Neural progenitor cell (in vitro differentiated cells): ENCODE measurements around the gene LDHD. TPM values are rescaled to one million over a fixed set of nuclear protein-coding genes. Genes with fewer than 3 reads are reported as not detected.

Experiments
- DNase-seq: peaks from one replicate; pipeline ENCODE4 v3.0.0-alpha.2; 2016; ENCODE audit warnings: low spot score
- H2AFZ ChIP-seq: fragments of 200-600 bp; sonication (generic); replicated peaks from 2 replicates; pipeline ENCODE4 v1.6.1; 2016; ENCODE audit warnings: antibody characterized with exemption
- H3F3A ChIP-seq: fragments of 200-600 bp; sonication (generic); 2 replicates; pipeline ENCODE4 v1.6.1; 2016; ENCODE audit warnings: antibody characterized with exemption, low read depth
- H3K27ac ChIP-seq: fragments of 200-600 bp; sonication (generic); 2 replicates; pipeline ENCODE4 v1.5.1; 2016; ENCODE audit warnings: mild to moderate bottlenecking
- H3K27me3 ChIP-seq: fragments of 200-600 bp; sonication (generic); 2 replicates; pipeline ENCODE4 v1.6.1; 2016; ENCODE audit warnings: mild to moderate bottlenecking, moderate library complexity
- H3K36me3 ChIP-seq: fragments of 200-600 bp; sonication (generic); 2 replicates; pipeline ENCODE4 v1.5.1; 2016
- H3K4me1 ChIP-seq: fragments of 200-600 bp; sonication (generic); 2 replicates; pipeline ENCODE4 v1.6.1; 2016; ENCODE audit warnings: mixed run types
- H3K4me2 ChIP-seq: fragments of 200-600 bp; sonication (generic); 2 replicates; pipeline ENCODE4 v1.6.1; 2016
- H3K4me3 ChIP-seq: fragments of 200-600 bp; sonication (generic); 2 replicates; pipeline ENCODE4 v1.5.1; 2016
- H3K79me2 ChIP-seq: fragments of 200-600 bp; sonication (generic); 2 replicates; pipeline ENCODE4 v1.6.1; 2016; ENCODE audit warnings: low read depth
- H3K9ac ChIP-seq: fragments of 200-600 bp; sonication (generic); 2 replicates; pipeline ENCODE4 v1.6.1; 2016
- H3K9me3 ChIP-seq: fragments of 200-600 bp; sonication (generic); 2 replicates; pipeline ENCODE4 v1.5.1; 2016; ENCODE audit warnings: low read depth
- H4K20me1 ChIP-seq: fragments of 200-600 bp; sonication (generic); 2 replicates; pipeline ENCODE4 v1.6.1; 2016; ENCODE audit warnings: low read depth
- H3K27ac Mint-ChIP-seq: 3 replicates; pipeline ENCODE4 v1.8.0; 2021; ENCODE audit warnings: mixed read lengths
- H3K27me3 Mint-ChIP-seq: 2 replicates; pipeline ENCODE4 v1.8.0; 2022; ENCODE audit warnings: low read depth, mild to moderate bottlenecking, inconsistent platforms, moderate library complexity, mixed read lengths; ENCODE audit not compliant: insufficient read depth
- H3K36me3 Mint-ChIP-seq: 3 replicates; pipeline ENCODE4 v1.8.0; 2021; ENCODE audit warnings: mixed read lengths
- H3K4me1 Mint-ChIP-seq: 3 replicates; pipeline ENCODE4 v1.8.0; 2021; ENCODE audit warnings: mixed read lengths
- H3K4me3 Mint-ChIP-seq: 3 replicates; pipeline ENCODE4 v1.8.0; 2021; ENCODE audit warnings: mild to moderate bottlenecking, moderate library complexity, mixed read lengths
- H3K9me3 Mint-ChIP-seq: 3 replicates; pipeline ENCODE4 v1.8.0; 2020; ENCODE audit warnings: mixed read lengths
- EZH2 ChIP-seq: fragments of 200-600 bp; sonication (generic); IDR thresholded peaks from 2 replicates; pipeline ENCODE4 v1.6.1; 2017; ENCODE audit warnings: antibody characterized with exemption, mild to moderate bottlenecking, moderate library complexity
- EZH2phosphoT487 ChIP-seq: fragments of 200-600 bp; sonication (generic); IDR thresholded peaks from 2 replicates; pipeline ENCODE4 v1.6.1; 2017; ENCODE audit warnings: antibody characterized with exemption
- total RNA-seq: library from RNA; depleted of rRNA; stranded (reverse); fragments of >200 nt; gene quantifications from 2 replicates; pipeline ENCODE4 v1.2.3, GENCODE V29; 2015; ENCODE audit warnings: low replicate concordance
- TF ChIP-seq, protein P1 (sequence below): fragments of 200-600 bp; sonication (generic); IDR thresholded peaks from 2 replicates; pipeline ENCODE4 v1.5.1; 2017; ENCODE audit warnings: antibody characterized with exemption, mild to moderate bottlenecking

Gene LDHD
- total RNA-seq, 1 donor from 2014 or later = 0.60 TPM

DNA sequence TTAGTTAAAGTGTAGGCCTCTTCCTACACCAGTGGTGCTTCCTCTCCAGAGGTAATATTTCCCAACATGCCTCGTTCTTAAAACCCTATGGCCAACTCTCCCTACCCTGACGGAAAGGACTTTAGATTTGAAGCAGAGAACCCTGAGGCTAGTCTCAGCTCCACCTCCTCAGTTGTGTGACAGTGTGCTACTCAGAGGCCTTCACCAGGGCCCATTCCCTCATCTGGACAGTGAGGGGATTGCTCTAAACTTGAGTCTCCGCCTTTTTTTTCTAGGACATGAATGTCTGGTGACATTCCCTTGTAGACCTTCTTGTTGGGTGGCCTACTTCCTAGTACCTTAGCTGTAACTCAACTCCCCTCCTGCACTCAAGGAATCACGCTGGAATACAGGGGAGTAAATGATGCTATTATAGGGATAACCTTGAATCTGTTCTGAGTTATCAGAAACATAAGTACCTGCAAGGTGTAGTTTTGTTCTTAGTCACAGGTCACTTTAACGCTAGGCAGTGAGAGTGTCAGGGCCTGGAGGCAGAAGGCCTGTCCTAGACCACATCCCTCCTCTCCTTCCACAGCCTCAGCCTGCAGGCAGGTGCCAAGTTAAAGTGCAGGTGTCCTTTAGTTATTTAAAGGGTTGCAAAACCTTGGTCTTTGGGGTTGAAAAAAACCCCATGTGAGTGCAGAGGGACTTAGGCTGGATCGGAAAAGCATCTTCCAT, 26.9 kb downstream of the LDHD start:
- peaks cover 82% of the 10 kb centered on the region for H3K79me2 ChIP-seq
- no peak for DNase-seq
- H3K27ac Mint-ChIP-seq = no peak overlapping the region

DNA sequence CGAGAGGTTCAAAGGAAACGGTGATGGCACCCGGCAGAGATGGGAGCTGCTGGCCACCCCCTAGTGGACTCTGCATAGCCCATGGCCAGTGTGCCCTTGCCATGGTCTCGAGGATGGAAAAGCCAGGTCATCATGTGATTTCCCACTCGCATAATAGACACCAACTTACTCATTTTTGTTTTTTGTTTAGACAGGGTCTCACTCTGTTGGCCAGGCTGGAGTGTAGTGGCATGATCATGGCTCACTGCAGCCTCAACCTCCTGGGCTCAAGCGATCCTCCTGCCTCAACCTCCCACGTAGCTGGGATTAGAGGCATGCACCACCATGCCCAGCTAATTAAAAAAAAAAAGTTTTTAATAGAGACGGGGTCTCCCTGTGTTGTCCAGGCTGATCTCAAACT, 27.6 kb downstream of the LDHD start:
- Mint-ChIP-seq H3K9me3 (no peaks in the 10 kb centered on the region), H3K36me3 (peaks cover 22% of the 10 kb centered on the region), H3K4me1 (no peaks in the 10 kb centered on the region), H3K27ac (no peak overlapping the region), H3K27me3 (no peaks in the 10 kb centered on the region), H3K4me3 (no peak overlapping the region)
- Histone ChIP-seq H3K4me1 (peaks cover 12% of the 10 kb centered on the region), H3K4me2 (no peak overlapping the region), H3K79me2 (peaks cover 86% of the 10 kb centered on the region), H2AFZ (no peak overlapping the region), H3K4me3 (no peak overlapping the region), H3K27me3 (no peaks in the 10 kb centered on the region), H3K9me3 (no peaks in the 10 kb centered on the region), H3K27ac (no peak overlapping the region), H3K36me3 (no peaks in the 10 kb centered on the region), H4K20me1 (peaks cover 76% of the 10 kb centered on the region), H3F3A (no peaks in the 10 kb centered on the region), H3K9ac (no peak overlapping the region)
- no peak for TF ChIP-seq EZH2
- TF ChIP-seq, protein P1, sequence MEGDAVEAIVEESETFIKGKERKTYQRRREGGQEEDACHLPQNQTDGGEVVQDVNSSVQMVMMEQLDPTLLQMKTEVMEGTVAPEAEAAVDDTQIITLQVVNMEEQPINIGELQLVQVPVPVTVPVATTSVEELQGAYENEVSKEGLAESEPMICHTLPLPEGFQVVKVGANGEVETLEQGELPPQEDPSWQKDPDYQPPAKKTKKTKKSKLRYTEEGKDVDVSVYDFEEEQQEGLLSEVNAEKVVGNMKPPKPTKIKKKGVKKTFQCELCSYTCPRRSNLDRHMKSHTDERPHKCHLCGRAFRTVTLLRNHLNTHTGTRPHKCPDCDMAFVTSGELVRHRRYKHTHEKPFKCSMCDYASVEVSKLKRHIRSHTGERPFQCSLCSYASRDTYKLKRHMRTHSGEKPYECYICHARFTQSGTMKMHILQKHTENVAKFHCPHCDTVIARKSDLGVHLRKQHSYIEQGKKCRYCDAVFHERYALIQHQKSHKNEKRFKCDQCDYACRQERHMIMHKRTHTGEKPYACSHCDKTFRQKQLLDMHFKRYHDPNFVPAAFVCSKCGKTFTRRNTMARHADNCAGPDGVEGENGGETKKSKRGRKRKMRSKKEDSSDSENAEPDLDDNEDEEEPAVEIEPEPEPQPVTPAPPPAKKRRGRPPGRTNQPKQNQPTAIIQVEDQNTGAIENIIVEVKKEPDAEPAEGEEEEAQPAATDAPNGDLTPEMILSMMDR = no peak
- TF ChIP-seq EZH2phosphoT487 = no peak
- no peak for DNase-seq

More for the DNA sequence above, 26.9 kb downstream of the LDHD start:
- Histone ChIP-seq H3K4me1 (peaks cover 12% of the 10 kb centered on the region), H4K20me1 (peaks cover 74% of the 10 kb centered on the region), H3K27me3 (no peaks in the 10 kb centered on the region), H2AFZ (no peak overlapping the region), H3K9me3 (no peaks in the 10 kb centered on the region), H3K27ac (no peak overlapping the region), H3K4me3 (no peak overlapping the region), H3F3A (no peaks in the 10 kb centered on the region), H3K9ac (no peak overlapping the region), H3K36me3 (no peaks in the 10 kb centered on the region), H3K4me2 (no peak overlapping the region)
- Mint-ChIP-seq H3K36me3 (peaks cover 21% of the 10 kb centered on the region), H3K27me3 (no peaks in the 10 kb centered on the region), H3K4me1 (no peaks in the 10 kb centered on the region), H3K4me3 (no peak overlapping the region), H3K9me3 (no peaks in the 10 kb centered on the region)
- TF ChIP-seq EZH2phosphoT487 = no peak
- TF ChIP-seq EZH2 = no peak
- TF ChIP-seq, protein P1 = no peak

DNA sequence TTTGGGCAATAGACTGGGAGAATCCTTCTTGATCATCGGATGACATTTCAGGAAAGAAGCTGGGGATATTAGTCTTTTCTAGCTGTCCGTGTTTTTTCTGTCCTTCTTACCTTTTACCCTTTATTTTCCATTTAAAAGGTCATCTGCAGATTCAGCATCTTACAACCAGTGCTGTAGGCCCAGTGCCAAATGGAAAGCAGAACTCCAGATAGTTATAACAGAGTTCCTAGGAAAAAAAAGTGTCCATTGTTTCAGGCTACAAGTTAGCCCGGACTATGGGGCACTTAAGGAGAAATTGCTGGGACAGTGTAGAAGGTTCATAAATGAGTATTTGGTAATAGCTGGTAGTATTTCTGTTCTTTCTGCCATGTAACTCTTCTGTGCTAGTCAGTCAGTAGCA, 28.4 kb downstream of the LDHD start:
- Histone ChIP-seq H3K4me3 (no peak overlapping the region), H3K36me3 (no peaks in the 10 kb centered on the region), H4K20me1 (peaks cover 75% of the 10 kb centered on the region), H2AFZ (no peak overlapping the region), H3F3A (no peaks in the 10 kb centered on the region), H3K4me1 (peaks cover 12% of the 10 kb centered on the region), H3K4me2 (no peak overlapping the region), H3K27ac (no peak overlapping the region), H3K9me3 (no peaks in the 10 kb centered on the region), H3K27me3 (no peaks in the 10 kb centered on the region), H3K79me2 (peaks cover 92% of the 10 kb centered on the region), H3K9ac (no peak overlapping the region)
- Mint-ChIP-seq H3K4me3 (no peak overlapping the region), H3K27me3 (no peaks in the 10 kb centered on the region), H3K4me1 (no peaks in the 10 kb centered on the region), H3K27ac (no peak overlapping the region), H3K36me3 (peaks cover 22% of the 10 kb centered on the region), H3K9me3 (no peaks in the 10 kb centered on the region)
- TF ChIP-seq, protein P1 = no peak
- TF ChIP-seq EZH2phosphoT487 = no peak
- no peak for TF ChIP-seq EZH2
- no peak for DNase-seq
